NCI-H1048 (cell line): ENCODE measurements around the gene MYO16.
"Not testable (repeated sequence)": the region's sequence is repeated elsewhere in the genome, so short reads cannot be mapped to it uniquely, and the experiment has no call there.

Experiments
- DNase-seq: peaks from one replicate; lab custom pipeline; 2025; lab: John Stamatoyannopoulos, UW

MYO16 gene

DNA sequence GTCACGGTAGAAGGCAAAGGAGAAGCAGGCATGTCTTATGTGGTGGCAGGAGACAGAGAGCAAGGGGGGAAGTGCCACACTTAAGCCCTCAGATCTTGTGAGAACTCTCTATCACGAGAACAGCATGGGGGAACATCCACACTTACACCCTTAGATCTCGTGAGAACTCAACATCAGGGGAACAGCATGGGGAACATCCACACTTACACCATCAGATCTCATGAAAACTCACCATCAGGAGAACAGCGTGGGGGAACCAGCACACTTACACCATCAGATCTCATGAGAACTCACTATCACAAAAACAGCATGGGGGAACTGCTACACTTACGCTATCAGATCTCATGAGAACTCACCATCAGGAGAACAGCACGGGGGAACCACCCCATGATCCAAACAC, 445.0 kb downstream of the MYO16 start:
- DNase-seq = no peak

DNA sequence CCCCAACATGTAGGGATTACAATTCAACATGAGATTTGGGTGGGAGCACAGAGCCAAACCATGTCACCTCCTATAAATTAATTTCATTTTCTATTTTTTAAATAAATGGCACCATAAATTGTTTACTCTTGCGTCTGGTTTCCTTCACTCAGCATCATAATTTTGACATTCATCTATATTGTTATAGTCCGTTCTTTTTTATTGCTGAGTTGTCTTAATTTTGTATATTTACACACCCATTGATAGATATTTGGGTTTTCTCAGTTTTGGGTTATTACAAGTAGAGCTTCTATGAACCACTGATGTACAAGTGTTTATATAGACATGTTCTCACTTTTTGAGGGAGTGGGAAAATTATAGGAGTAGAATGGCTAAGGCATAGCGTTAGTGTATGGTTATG, 445.4 kb downstream of the MYO16 start:
- DNase-seq = no peak

DNA sequence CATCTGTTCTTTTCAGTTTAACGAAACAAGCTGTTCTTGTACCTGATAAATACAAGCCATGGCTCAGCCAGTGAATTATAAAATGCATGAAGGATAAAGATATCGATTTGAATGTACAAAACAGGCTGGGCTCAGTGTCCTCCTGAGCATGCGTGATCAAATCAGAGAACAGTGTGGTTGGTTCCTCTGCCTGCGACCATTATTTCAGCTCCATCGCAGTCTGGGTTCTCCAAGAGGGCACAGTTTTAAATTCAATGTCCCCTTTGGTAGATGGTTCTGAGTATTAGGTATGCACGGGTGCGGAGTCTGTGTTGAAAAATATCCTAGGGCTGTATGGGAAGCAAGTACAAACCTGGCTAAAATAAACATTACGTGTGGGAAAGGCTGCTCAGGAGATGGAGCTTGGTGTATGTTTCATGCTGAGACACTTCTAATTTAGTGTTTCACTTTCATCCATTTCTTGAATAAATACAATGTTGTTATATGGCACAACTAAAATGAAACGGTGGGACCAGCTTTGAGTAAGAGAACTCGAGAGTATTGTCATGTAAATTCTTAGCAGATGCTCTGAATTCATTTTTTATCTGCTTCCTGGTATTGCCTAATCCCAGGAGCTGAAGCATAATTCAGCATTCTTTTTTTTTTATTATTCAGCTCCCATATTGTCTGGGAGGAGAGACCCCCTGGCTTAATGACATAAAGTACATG, 458.7 kb downstream of the MYO16 start:
- DNase-seq = no peak

DNA sequence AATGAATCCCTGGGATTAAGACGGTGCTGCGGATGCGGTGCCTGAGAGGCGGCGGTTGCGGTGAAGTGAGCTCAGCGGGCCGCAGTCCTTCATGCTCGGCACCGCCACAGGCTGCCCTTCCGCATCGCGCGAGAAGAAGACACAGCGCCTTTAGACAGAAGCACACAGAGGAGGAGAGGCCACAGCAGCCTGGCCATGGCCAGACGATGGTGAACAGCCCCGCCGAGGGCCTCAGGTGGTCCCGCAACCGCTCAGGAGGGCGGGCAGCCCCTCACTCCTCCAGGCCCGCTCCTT, 459.2 kb downstream of the MYO16 start:
- DNase-seq = no peak

DNA sequence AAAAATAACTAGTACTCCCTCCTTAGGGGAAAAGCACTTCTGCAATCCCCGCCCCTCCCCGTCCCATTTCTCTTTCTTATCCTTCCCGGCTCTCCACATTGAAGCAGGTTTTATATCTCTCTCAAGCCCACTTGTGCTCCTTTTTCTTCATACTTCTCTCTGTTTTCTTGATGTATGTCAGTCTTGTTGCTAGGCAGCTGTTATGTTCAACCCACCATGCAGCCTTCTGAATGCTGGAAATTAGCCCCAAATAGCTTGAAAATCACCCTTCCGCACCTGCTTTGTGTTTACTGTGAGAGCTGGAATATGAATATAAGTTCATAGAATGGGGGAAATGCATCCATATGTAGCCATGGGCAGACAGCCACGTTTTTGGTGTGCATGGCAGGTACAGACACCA, 461.4 kb downstream of the MYO16 start:
- no peak for DNase-seq

DNA sequence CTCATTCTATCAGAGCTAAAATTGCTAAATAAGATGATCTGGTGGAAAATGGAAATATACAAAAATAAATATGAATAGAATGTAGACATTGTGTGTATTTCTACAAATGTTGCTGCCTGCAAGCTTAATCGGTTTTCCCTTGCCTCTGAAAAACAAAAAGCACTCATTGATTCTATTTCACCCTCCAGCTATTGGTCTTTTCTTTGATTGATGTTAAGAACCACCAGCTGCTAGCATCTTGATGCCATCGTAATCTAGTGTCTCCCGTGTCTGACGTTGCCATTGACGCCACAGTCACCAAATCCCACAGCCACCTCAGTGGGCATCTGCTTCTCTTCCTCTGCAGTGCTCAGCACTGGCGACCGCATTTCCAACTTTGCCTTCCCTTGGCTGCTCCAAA, 461.8 kb downstream of the MYO16 start:
- no peak for DNase-seq

DNA sequence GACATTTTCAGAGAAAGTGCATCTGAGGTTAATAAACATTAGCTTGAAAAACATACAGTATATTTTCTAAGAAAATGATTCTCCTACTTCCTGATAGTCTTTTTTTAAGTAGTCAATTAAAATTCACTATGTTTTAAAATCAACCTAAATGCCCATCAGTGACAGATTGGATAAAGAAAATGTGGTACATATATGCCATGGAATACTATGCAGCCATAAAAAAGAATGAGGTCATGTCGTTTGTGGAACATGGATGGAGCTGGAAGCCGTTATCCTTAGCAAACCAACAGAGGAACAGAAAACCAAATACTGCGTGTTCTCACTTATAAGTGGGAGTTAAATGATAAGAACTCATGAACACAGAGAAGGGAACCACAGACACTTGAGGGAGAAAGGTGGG, 462.8 kb downstream of the MYO16 start:
- DNase-seq = not testable (repeated sequence)

DNA sequence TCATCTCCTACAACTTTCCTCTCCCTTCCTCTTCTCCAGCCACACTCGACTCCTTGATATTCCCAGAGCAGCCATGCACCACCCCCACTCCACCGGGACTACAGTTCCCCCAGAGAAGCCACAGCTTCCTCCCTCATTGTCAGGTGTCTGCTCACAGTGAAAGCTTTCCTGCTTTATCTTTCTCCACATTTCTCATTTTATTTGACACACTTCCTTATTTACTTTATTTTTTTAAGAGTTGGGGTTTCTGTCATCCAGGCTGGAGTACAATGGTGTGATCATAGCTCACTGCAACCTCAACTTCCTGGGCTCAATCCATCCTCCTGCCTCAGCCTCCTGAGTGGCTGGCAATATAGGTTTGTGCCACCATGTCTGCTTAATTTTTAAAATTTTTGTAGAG, 464.6 kb downstream of the MYO16 start:
- no peak for DNase-seq

DNA sequence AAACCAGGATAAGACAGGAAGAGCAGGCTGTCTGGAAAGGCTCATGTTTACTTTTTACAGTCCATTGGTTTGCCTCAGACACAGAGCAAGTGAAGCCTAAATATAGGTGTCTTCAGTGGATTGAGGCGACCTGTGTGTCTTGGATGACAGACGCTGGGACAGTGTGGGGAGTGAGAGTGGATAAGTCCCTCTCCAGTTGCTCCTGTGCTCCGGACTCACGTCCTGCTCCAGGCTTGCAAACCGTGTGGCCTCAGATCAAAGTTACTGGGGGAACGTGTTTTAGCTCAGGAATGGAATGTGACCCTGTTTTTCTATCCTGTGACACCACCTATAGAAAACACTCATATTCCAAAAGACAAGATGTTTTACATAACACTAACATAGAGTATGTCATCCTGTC, 465.7 kb downstream of the MYO16 start:
- DNase-seq = no peak

DNA sequence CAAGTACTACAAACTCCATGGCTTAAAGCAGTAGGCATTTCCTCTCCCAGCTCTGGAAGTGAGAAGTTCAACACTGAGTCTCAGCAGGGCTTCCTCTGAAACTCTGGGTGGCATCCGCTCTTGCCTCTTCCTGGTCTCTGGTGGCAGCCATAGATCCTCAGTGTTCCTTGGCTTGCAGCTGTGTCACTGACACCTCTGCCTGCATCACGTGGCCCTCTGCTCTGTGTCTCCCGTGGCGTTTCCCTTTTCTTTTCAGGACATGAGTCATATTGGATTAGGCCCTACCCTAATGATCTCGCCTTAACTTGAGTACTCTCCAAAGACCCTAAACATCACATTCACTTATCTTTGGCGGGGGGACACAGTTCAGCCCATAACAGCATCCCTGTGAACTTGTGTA, 466.7 kb downstream of the MYO16 start:
- DNase-seq = no peak

DNA sequence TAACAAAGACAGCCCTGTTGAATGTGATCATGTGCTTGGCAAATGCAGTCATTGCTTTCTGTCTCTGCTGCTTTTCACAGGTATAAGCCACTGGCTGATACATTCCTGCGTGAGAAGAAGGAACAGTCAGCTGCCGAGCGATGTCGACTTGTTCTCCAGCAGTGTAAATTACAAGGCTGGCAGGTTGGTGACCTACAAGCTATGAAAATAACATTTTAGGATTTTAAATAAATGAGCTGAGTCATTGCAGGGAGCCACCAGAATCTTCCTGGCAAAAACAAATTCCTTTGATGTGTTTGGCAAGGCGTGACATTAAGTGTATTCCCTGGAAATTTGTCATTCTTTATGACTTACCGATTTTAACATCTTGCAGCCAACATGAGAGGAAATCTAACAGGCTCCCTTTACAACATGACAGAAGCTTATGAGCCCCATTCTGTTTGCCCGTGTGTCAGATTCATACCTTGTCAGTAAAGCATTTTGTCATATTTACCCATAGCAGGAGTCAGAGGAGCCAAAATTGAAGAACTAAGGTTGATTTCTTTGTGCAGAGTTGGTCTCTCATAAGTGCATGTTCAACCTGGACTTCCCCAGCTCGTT, 471.4 kb downstream of the MYO16 start:
- DNase-seq = no peak

DNA sequence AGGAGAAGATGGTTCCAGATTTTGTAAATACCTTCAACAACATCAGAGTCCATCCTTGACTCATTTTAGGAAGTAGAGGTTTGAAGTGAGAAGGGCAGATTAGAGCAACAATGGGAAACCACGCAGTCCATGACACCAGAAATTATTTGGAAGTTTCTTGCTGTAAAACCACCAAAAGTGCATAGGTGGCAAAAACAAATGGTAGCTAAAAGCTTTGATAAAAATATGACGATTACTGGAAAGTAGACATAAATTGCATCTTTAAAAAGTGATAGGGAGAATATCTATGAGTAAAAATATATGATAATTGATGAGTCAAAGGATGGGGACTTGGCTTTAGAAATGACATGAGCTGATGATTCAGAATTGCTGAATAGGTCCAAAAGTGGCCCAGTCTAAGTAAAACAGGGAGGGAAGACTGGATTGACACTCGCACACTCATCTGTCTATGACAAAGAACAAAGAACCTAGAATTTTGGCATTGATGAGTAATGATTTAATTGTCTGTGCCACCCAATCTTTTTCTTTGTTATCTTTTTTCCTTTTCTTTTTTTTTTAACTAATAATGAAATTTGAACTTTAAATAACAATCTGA, 472.2 kb downstream of the MYO16 start:
- no peak for DNase-seq

DNA sequence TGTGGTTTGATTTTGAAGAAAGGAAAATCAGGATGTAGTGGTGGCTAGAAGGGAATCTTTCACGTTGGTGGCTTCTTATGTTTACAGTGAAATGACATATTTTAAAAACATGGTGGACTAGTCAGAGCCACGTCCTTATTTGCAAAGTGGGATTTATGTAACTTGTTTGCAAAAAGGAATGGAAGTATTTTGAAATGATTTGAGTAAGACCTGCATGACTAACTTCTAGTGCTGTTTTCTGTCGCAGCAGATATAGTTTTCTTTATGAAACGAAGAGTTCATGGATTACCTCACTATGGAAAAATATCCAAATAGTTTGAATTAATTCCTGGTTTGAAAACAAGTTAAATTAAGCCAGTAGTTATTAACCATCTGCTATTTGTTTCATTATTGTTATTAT, 476.5 kb downstream of the MYO16 start:
- DNase-seq = no peak

DNA sequence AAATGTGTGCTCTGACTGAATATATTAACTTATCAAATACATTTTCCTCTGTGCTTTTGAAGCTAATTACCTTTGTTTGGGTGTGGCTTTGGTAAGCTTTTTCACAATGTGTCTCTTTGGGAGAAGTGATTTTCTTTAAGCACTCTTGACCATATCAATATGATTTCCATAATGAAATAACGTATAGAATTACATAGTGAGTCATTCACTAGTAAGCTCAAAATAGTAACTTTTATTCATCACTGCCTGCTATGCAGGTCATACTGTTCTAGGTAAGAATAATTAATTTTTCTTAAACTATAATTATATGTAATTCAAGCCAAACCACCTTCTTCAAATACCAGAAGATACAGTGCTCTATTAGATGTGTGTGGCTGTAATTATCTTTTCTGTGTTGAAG, 480.7 kb downstream of the MYO16 start:
- DNase-seq = no peak

DNA sequence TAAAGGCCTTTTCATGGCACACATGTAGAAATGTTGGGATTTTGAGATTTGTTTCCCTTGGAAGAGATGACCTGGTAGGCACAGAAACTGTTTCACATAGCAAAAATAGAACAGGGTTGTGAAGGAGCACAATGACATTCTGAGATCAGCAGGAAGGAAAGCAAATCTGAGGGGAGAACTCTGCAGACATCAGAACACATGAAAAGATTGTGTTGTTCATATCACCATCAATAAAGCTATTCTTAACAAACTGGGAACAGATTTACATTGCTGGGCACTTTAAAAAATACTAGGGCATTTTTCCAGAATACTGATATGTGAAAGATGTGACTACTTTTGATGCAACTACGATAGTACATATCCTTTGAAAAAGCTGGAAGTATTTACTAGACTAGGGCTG, 481.7 kb downstream of the MYO16 start:
- DNase-seq = no peak

DNA sequence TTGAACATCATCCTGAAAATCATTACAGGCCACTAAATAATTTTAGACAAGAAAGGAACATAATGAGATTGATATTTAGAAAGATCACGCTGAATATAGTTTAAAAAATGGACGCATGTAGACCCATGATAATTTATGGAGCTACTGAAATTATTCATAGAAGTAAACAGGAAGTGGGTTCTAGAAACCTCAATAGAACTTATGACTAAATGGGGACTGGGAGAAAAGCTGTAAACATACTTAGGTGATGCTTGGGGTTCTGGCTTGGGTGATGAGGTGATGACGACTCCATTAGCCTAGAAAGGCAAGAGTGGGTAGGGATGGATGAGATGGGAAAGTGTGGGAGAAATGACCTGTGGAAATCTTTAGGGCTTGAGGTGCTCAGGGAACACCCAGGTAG, 484.0 kb downstream of the MYO16 start:
- DNase-seq = no peak

DNA sequence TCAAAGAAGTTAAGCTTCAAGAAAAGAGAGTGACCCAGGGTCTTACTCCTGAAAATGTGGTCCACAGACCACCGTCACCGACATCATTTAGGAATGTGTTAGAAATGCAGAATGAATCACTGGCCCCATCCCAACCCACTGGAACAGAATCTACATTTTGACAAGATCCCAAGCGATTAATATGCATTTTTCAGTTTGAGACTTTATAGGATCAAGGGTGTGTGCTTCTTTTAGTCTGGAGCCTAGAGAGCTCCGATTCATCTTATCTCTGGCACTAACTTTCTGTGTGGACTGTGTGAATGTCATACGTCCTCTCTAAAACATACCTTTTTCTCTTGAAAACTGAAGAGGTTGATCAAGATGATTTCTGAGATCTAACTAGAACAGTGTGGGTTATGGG, 484.8 kb downstream of the MYO16 start:
- no peak for DNase-seq

DNA sequence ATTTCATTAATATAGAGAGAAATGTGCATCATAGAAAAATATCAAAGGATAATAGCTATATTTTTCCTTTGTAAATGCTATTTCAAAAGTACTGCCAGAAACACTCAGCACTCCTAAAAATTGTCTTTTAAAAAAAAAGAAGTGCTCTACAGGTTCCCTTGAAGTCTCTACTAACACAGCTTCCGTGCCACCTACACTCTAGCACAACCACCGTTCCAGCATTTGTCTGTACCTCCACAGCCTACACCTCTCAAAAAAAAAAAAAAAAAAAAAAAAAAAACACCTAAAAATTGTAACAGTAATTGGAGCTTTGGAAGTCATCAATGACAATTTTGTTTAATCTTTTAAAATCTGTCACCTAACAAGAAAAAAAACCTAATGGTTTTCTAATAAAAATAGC, 485.6 kb downstream of the MYO16 start:
- DNase-seq = no peak

DNA sequence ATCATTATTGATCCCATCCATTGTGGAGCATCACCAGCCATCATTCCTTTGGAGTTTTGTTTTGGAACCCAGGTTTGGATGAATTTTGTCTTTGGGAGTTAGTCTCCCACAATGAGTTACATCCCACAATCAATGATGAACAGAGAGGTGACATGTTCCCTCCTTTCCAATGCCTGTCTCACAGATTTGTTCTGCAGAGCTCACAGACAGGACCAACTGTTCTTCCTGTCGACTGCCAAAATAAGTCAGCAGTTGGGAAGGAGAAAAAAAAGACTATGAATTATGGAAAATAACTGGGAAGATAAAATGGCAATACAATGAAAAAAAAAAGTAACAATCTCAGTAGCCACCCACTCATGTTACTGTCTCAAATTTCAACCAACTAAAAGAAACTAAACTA, 489.1 kb downstream of the MYO16 start:
- DNase-seq = no peak

DNA sequence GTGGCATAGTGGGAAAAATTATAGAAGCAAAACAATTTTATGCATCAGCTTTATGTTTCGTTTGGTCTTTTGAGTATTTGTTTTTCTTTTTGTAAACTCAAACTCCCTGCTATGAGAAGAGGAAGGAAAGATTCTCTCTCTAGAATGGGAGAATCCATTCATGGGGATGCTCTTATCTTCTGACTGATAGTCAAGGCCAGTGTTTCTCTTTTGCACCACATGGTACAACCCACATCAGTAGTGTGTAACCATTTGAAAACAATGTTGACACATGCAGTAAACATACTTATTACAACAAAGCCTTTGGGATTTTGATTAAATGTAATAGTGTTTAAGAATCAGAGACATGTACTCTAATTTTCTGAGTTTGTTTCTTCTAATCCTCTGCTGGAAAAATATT, 490.5 kb downstream of the MYO16 start:
- DNase-seq = no peak

DNA sequence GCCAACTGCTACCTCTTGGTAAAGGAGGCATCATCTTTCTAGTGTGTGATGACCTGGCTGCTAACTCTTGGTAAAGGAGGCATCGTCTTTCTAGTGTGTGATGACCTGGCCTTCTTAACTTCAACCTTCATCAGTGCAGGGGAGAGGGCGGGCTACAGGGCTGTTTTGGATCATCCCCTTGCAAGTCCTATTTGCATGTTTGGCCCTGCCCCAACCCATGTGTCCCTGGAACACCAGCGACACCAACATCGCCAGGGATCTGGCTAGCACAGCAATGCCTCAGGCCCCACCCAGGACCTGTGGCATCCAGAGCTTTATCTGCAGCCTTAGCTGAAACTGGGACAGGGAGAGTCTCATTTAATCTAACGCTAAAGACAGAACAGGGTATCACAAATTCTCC, 492.4 kb downstream of the MYO16 start:
- DNase-seq = no peak

DNA sequence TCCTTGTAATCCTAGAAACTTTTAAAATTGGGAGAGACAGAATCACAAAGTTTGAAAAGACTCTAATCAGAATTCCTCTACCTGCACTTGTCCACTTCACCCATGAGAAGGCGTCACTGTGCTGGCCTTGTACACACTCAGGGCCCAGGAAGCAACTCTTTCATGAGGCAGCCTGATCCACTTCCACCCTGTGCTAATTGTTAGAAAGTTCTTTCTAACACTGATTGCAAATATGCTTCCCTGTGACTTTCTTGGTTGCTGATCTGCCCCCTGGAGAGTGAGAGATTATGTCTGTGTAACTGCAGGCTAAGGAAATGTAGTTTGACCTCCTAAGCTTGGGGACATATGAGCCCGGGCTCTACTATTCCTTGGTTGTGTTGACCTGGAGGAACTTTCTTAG, 494.6 kb downstream of the MYO16 start:
- DNase-seq = no peak

DNA sequence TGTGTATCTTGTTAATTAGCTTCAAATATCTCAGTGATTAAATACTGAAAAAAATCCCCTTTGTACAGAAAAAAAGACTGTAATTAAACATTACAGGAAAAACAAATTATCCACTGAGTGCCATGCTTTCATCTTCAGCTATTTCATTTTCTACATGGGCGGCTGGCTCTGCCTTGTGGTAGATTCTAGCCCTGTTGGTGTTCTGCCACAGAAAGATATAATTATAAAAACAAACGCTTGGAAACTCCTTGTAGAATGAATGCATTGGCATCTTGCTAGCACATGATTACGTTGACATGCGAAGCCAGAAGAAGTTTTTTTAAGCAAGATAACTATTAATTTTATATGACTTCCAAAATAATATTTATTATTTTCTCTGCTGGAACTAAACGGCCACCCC, 496.8 kb downstream of the MYO16 start:
- DNase-seq = no peak
